Measurements from ENCODE around the gene PRMT3. TPM values are rescaled to one million over a fixed set of nuclear protein-coding genes. Genes with fewer than 3 reads are reported as not detected.

PRMT3 gene
- total RNA-seq, 1 experiment from 2014 or later: 22.6 TPM

DNA sequence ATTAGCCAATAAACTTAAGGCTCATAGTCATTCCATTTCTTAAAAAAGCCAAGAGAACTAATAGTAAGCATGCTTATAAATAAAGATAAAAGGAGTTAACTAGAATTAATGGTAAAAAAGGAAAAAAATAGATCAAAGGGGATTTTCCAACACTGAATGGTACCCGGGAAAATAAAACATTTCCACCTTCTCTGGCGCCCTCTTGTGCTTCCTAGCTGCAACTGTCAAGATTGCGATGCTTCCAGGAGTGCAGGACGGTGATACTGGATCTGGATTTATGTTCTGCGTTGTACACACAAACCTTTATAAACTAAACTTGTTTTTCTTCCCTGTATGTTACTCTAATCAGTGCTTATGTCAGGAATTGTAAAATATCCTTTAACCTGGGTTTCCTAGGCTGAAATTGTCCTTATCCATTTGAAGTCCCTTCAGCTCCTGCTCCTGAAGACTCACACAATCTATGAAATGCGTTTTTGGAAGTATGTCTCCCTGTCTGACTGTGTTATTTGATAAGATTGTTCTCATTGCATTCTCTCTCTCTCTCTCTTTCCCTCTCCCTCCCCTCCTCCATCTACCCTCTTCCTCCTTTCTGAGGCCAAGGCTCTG lies 33.6 kb upstream of the PRMT3 start:
- Histone ChIP-seq H3K4ac (ENCODE audit: low read depth, low read length) (no peak overlapping the region), H3K14ac (ENCODE audit: insufficient read depth, low read length) (no peak overlapping the region), H4K20me1 (ENCODE audit: control insufficient read depth, insufficient read depth, insufficient read length) (no peaks in the 10 kb centered on the region), H4K8ac (replicated peaks; ENCODE audit: insufficient read length, low read depth, low read length) (no peak overlapping the region), H4K91ac (ENCODE audit: insufficient read length, low read depth, low read length) (no peak overlapping the region), H2AFZ (ENCODE audit: low read length) (no peak overlapping the region), H3K79me1 (ENCODE audit: insufficient read depth, low read depth, low read length, poor library complexity, severe bottlenecking) (no peaks in the 10 kb centered on the region), H3K23me2 (ENCODE audit: insufficient read length, low read depth, low read length, poor library complexity, severe bottlenecking) (no peaks in the 10 kb centered on the region), H2BK20ac (ENCODE audit: low read depth, low read length, poor library complexity, severe bottlenecking) (no peak overlapping the region), H3K79me2 (ENCODE audit: insufficient read depth, low read length) (no peaks in the 10 kb centered on the region), H3K23ac (ENCODE audit: insufficient read length, low read depth, low read length) (no peak overlapping the region), H3K4me2 (ENCODE audit: insufficient read depth, insufficient read length, low read length) (no peak overlapping the region), H3K9ac (ENCODE audit: extremely low read depth, insufficient read length, low read length) (no peak overlapping the region), H3K56ac (ENCODE audit: insufficient read length, low read depth, low read length) (no peak overlapping the region), H3K4me1 (ENCODE audit: insufficient read depth, low read length) (no peaks in the 10 kb centered on the region), H3K27me3 (ENCODE audit: insufficient read depth, low read length) (no peaks in the 10 kb centered on the region), H2BK120ac (ENCODE audit: low read depth, low read length, poor library complexity, severe bottlenecking) (no peak overlapping the region), H3K18ac (ENCODE audit: insufficient read length, low read depth, low read length) (no peak overlapping the region), H2BK5ac (ENCODE audit: insufficient read length, low read length) (no peak overlapping the region), H2AK5ac (ENCODE audit: insufficient read length, low read length) (no peak overlapping the region), H2BK15ac (ENCODE audit: low read depth, low read length) (no peak overlapping the region), H4K5ac (ENCODE audit: insufficient read length, low read depth, low read length) (no peak overlapping the region), H3T11ph (ENCODE audit: low read length) (no peak overlapping the region), H3K9me3 (ENCODE audit: control insufficient read depth, low read depth, low read length) (no peaks in the 10 kb centered on the region), H3K27ac (ENCODE audit: insufficient read length, low read depth, low read length) (no peak overlapping the region), H2BK12ac (ENCODE audit: insufficient read length, low read depth, low read length) (no peak overlapping the region)
- no peak for DNase-seq
- Mint-ChIP-seq H3K27me3 (ENCODE audit: low read depth) (peaks cover 11% of the 10 kb centered on the region), H3K4me3 (no peak overlapping the region), H3K36me3 (ENCODE audit: insufficient read depth in 1 of 3, low read depth in 3 of 3) (no peaks in the 10 kb centered on the region), H3K4me1 (no peaks in the 10 kb centered on the region; a peak in 1 of 4 replicates), H3K27ac (no peak overlapping the region), H3K9me3 (no peaks in the 10 kb centered on the region)
- TF ChIP-seq, protein P1, sequence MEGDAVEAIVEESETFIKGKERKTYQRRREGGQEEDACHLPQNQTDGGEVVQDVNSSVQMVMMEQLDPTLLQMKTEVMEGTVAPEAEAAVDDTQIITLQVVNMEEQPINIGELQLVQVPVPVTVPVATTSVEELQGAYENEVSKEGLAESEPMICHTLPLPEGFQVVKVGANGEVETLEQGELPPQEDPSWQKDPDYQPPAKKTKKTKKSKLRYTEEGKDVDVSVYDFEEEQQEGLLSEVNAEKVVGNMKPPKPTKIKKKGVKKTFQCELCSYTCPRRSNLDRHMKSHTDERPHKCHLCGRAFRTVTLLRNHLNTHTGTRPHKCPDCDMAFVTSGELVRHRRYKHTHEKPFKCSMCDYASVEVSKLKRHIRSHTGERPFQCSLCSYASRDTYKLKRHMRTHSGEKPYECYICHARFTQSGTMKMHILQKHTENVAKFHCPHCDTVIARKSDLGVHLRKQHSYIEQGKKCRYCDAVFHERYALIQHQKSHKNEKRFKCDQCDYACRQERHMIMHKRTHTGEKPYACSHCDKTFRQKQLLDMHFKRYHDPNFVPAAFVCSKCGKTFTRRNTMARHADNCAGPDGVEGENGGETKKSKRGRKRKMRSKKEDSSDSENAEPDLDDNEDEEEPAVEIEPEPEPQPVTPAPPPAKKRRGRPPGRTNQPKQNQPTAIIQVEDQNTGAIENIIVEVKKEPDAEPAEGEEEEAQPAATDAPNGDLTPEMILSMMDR (conservative IDR thresholded peaks at IDR 0.05): peak; percentile 91
- no CpG with 5 or more reads among the region's 6 CpGs for WGBS (ENCODE audit: extremely low coverage, insufficient read length, low lambda C conversion rate)
